MCF 10A (cell line): ENCODE results near the gene KLF7. TPM values are rescaled to one million over a fixed set of nuclear protein-coding genes. Genes with fewer than 3 reads are reported as not detected.

Experiments
- BruUV-seq: library from RNA; stranded (reverse); fragments of 400-500 nt; replicated peaks from 2 replicates; lab custom pipeline; 2021; lab: Mats Ljungman, UMichigan
- CTCF ChIA-PET: fragments of 300-600 bp; sonication (Branson Sonifier 250); formaldehyde crosslinking; extraction: SDS; loops from one replicate; lab custom pipeline; 2021; ENCODE audit warnings: antibody characterized with exemption, inconsistent platforms; lab: Yijun Ruan, JAX
- POLR2A ChIA-PET: fragments of 300-600, 350-650 bp; sonication (Branson Sonifier 250); formaldehyde crosslinking; extraction: SDS; loops from one replicate; lab custom pipeline; 2020; ENCODE audit warnings: antibody characterized with exemption, inconsistent platforms; lab: Yijun Ruan, JAX
- DNase-seq: peaks from one replicate; pipeline ENCODE4 v3.0.0-alpha.2; 2018; ENCODE audit not compliant: unreplicated experiment
- H3K27ac Mint-ChIP-seq: one replicate; pipeline ENCODE4 v1.8.0; 2022; ENCODE audit warnings: mild to moderate bottlenecking, low read depth, mixed read lengths; ENCODE audit not compliant: unreplicated experiment
- H3K27me3 Mint-ChIP-seq: one replicate; pipeline ENCODE4 v1.8.0; 2022; ENCODE audit warnings: mixed read lengths; ENCODE audit not compliant: insufficient read depth, unreplicated experiment
- H3K36me3 Mint-ChIP-seq: one replicate; pipeline ENCODE4 v1.8.0; 2022; ENCODE audit warnings: mild to moderate bottlenecking, moderate library complexity, mixed read lengths; ENCODE audit not compliant: insufficient read depth, unreplicated experiment
- H3K4me1 Mint-ChIP-seq: one replicate; pipeline ENCODE4 v1.8.0; 2022; ENCODE audit warnings: mixed read lengths; ENCODE audit not compliant: insufficient read depth, unreplicated experiment
- H3K4me3 Mint-ChIP-seq: one replicate; pipeline ENCODE4 v1.8.0; 2022; ENCODE audit warnings: mild to moderate bottlenecking, moderate library complexity, mixed read lengths; ENCODE audit not compliant: unreplicated experiment
- H3K9me3 Mint-ChIP-seq: one replicate; pipeline ENCODE4 v1.8.0; 2022; ENCODE audit warnings: mixed read lengths; ENCODE audit not compliant: unreplicated experiment
- intact Hi-C: fragments of 100-400 bp; cut with micrococcal nuclease; formaldehyde crosslinking; loops from 2 replicates; pipeline ENCODE4 v1.14.1; 2022
- microRNA-seq: library from miRNA; unstranded; fragments of <30 nt; microRNA quantifications from one replicate; pipeline ENCODE4 v1.2.0, GENCODE V29; 2022
- total RNA-seq: library from RNA; stranded (reverse); gene quantifications from 2 replicates; pipeline ENCODE4 v1.2.3, GENCODE V29; 2022
- TF ChIP-seq, protein P1 (sequence below): fragments of 200-600 bp; IDR thresholded peaks from one replicate; pipeline ENCODE4 v1.8.0; 2022; ENCODE audit warnings: antibody characterized with exemption, mild to moderate bottlenecking; ENCODE audit not compliant: unreplicated experiment

The KLF7 gene
- total RNA-seq, 1 experiment from 2014 or later = 40.1 TPM

- ChIA-PET POLR2A (interaction anchor here (0.7 kb wide), 1 partner anchor 52 kb away, joined by 3 read pairs; no protein-coding TSS in a partner anchor), CTCF (no interaction called here)
- H3K27ac Mint-ChIP-seq = no peak overlapping the region
- H3K4me3 Mint-ChIP-seq = no peak overlapping the region
- DNase-seq = no peak
- TF ChIP-seq, protein P1, sequence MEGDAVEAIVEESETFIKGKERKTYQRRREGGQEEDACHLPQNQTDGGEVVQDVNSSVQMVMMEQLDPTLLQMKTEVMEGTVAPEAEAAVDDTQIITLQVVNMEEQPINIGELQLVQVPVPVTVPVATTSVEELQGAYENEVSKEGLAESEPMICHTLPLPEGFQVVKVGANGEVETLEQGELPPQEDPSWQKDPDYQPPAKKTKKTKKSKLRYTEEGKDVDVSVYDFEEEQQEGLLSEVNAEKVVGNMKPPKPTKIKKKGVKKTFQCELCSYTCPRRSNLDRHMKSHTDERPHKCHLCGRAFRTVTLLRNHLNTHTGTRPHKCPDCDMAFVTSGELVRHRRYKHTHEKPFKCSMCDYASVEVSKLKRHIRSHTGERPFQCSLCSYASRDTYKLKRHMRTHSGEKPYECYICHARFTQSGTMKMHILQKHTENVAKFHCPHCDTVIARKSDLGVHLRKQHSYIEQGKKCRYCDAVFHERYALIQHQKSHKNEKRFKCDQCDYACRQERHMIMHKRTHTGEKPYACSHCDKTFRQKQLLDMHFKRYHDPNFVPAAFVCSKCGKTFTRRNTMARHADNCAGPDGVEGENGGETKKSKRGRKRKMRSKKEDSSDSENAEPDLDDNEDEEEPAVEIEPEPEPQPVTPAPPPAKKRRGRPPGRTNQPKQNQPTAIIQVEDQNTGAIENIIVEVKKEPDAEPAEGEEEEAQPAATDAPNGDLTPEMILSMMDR = no peak
- H3K4me1 Mint-ChIP-seq = no peaks in the 10 kb centered on the region
- no peaks in the 10 kb centered on the region for H3K27me3 Mint-ChIP-seq
- no peaks in the 10 kb centered on the region for H3K36me3 Mint-ChIP-seq
- no TSS peak for BruUV-seq
- intact Hi-C loops = no loop called here
- peaks cover 15% of the 10 kb centered on the region for H3K9me3 Mint-ChIP-seq
These were observed 133.3 kb downstream of the KLF7 start for GRCh38 chr2:207032490-207032889.

Small RNA genes lying within 50 kb of the gene (microRNA-seq; reads per million reads assigned to microRNA genes)
- gene MIR2355 = 9.9 reads per million, percentile 48 among the genes with 10 or more reads in this experiment
- gene MIR7845 = 3.4 reads per million, percentile 25 among the genes with 10 or more reads in this experiment

Other genes starting within 250 kb of the KLF7 start
- gene CPO, start 226.4 kb downstream of the KLF7 start, total RNA-seq = not detected in 2 replicates